Esophagus squamous epithelium (tissue), 5 donors: ENCODE measurements around the gene CD93. TPM values are rescaled to one million over a fixed set of nuclear protein-coding genes. Genes with fewer than 3 reads are reported as not detected.

Experiments used
- DNase-seq: peaks from one replicate; lab custom pipeline; 2025; lab: John Stamatoyannopoulos, UW
- H3K27ac ChIP-seq, 4 donors: fragments of 200-600 bp; sonication (generic); one replicate each; pipeline ENCODE4 v1.5.1; 2016 to 2019; ENCODE audit warnings: mild to moderate bottlenecking in 1 of 4
- H3K27me3 ChIP-seq, 4 donors: fragments of 200-600 bp; sonication (generic); 1 replicate in 3 of 4; 2 replicates in 1 of 4; pipeline versions ENCODE4 v1.5.1 to v1.6.0; 2017 to 2021; ENCODE audit warnings: antibody characterized with exemption in 1 of 4
- H3K36me3 ChIP-seq, 3 donors: fragments of 200-600 bp; sonication (generic); one replicate each; pipeline ENCODE4 v1.5.1; 2016 to 2019
- H3K4me1 ChIP-seq, 3 donors: fragments of 200-600 bp; sonication (generic); one replicate each; pipeline ENCODE4 v1.5.1; 2017 to 2019
- H3K4me3 ChIP-seq, 4 donors: fragments of 200-600 bp; sonication (generic); 1 replicate in 3 of 4; 2 replicates in 1 of 4; pipeline ENCODE4 v1.5.1; 2016 to 2019; ENCODE audit warnings: mild to moderate bottlenecking in 2 of 4, moderate library complexity in 1 of 4
- H3K9me3 ChIP-seq, 3 donors: fragments of 200-600 bp; sonication (generic); one replicate each; pipeline ENCODE4 v1.5.1; 2016 to 2019
- POLR2A ChIP-seq, 4 donors: fragments of 450-650 bp; IDR thresholded peaks; one replicate each; pipeline ENCODE4 v1.6.1; 2017; ENCODE audit warnings: antibody characterized with exemption in 4 of 4, mild to moderate bottlenecking in 4 of 4, moderate library complexity in 3 of 4
- WGBS, 2 donors: methylation state at CpG; one replicate each; pipeline ENCODE4 v1.1.5; 2018; 5-methylcytosine and 5-hydroxymethylcytosine counted together
- intact Hi-C: fragments of 100-400 bp; cut with DNase I; formaldehyde crosslinking; loops from one replicate; pipeline ENCODE4 v1.15.0; 2022
- total RNA-seq, 4 donors: library from RNA; depleted of rRNA; stranded (reverse); fragments of >200 nt; gene quantifications; one replicate each; pipeline ENCODE4 v1.1.0, GENCODE V29; 2016
- TF ChIP-seq, protein P1 (sequence below), 6 experiments: fragments of 450-650 bp in 4 of 6; fragments of 200-600 bp in 2 of 6; sonication (generic) in 2 of 6; IDR thresholded peaks; one replicate each; pipeline ENCODE4 v1.5.1; 2016 to 2019; ENCODE audit warnings: antibody characterized with exemption in 6 of 6, mild to moderate bottlenecking in 4 of 6, moderate library complexity in 4 of 6
- donor health status: DM: yes; HTN: yes; CAD: no.

CD93 gene
- total RNA-seq, 4 donors from 2014 or later, result 4.5 to 22.9 (median 14.6) TPM

GRCh38 chr20:23050076-23050838, 35.9 kb downstream of the CD93 start:
- peaks cover 0 to 63% (median 0%) of the 10 kb centered on the region in 4 donors for H3K27me3 ChIP-seq
- H3K27ac ChIP-seq, result peak overlapping the region; percentile 93 to 98 (median 96)
- H3K4me3 ChIP-seq, result peak overlapping the region; percentile 45 to 78 (median 66)
- intact Hi-C loops, result no loop called here
- DNase-seq, result no peak
- no peaks in the 10 kb centered on the region for H3K36me3 ChIP-seq
- no peak for TF ChIP-seq POLR2A (IDR thresholded peaks at IDR 0.05)
- TF ChIP-seq, protein P1, sequence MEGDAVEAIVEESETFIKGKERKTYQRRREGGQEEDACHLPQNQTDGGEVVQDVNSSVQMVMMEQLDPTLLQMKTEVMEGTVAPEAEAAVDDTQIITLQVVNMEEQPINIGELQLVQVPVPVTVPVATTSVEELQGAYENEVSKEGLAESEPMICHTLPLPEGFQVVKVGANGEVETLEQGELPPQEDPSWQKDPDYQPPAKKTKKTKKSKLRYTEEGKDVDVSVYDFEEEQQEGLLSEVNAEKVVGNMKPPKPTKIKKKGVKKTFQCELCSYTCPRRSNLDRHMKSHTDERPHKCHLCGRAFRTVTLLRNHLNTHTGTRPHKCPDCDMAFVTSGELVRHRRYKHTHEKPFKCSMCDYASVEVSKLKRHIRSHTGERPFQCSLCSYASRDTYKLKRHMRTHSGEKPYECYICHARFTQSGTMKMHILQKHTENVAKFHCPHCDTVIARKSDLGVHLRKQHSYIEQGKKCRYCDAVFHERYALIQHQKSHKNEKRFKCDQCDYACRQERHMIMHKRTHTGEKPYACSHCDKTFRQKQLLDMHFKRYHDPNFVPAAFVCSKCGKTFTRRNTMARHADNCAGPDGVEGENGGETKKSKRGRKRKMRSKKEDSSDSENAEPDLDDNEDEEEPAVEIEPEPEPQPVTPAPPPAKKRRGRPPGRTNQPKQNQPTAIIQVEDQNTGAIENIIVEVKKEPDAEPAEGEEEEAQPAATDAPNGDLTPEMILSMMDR (IDR thresholded peaks at IDR 0.05), result no peak
- 0 to 1% methylated on average over 11 to 17 of the region's 48 CpGs for WGBS, 2 donors
- peaks cover 13 to 71% (median 28%) of the 10 kb centered on the region in 3 donors for H3K4me1 ChIP-seq
- no peaks in the 10 kb centered on the region for H3K9me3 ChIP-seq

GRCh38 chr20:23049201-23050075, 36.7 kb downstream of the CD93 start, which contains the start of gene THBD:
Gene THBD (minus strand): TSS chr20:23049672. CDS start chr20:23049504, 168 bp downstream.
- intact Hi-C loops, result loop anchor here (5.0 to 10.0 kb wide), 2 partner anchors 155 to 357 kb away; no protein-coding TSS in a partner anchor
- 1 to 3% methylated on average over 6 to 39 of the region's 79 CpGs for WGBS, 2 donors
- Histone ChIP-seq H3K36me3 (no peaks in the 10 kb centered on the region), H3K4me3 (peak within 1 kb of the TSS; percentile 45 to 78 (median 66)), H3K4me1 (peaks cover 13 to 79% (median 28%) of the 10 kb centered on the region in 3 donors), H3K27me3 (peaks cover 0 to 70% (median 0%) of the 10 kb centered on the region in 4 donors), H3K9me3 (no peaks in the 10 kb centered on the region), H3K27ac (peak within 1 kb of the TSS; percentile 93 to 98 (median 96))
- no peak for DNase-seq
- TF ChIP-seq POLR2A (IDR thresholded peaks at IDR 0.05), result peak in 3 of 4 donors; percentile 61 to 93 (median 86)
- TF ChIP-seq, protein P1 (IDR thresholded peaks at IDR 0.05), result peak in 2 of 6 experiments; percentile 8 to 12

DNA sequence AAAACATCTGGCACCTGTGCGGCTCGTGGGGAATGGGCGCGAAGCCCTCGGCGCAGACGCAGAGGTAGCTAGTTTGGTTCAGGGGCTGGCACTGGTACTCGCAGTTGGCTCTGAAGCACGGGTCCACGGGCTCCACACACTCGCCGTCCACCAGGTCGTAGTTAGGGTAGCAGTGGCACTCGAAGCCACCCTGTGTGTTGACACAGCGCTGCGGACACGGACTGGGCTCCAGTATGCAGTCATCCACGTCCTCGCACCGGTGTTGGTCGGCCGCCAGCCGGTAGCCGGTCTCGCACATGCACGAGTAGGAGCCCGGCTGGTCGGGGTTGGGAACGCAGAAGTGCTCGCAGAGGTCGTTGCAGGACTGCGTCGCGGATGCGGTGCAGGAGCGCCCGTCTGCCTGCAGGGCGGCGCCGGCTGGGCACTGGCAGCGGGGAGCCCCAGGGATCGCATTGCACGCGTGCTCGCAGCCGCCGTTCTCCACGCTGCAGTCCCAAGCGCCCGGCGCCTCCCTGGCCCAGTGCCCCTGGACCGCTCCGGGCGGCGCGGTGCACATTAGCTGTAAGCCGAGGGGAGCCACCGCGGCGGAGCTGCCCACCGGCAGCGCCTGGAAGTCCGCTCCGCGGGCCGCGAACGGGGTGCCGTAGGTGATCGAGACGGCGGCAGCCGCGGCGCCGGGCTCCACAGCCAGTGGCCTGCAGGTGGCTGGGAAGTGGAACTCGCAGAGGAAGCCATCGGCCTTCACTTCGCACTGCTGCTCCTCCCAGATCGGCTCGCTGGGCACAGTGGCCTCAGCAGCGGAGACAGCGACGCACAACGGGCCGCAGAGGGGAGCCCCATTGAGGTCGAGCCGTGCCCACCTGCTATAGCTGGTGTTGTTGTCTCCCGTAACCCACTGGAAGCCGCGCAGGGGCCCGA, 37.6 kb downstream of the CD93 start:
- H3K9me3 ChIP-seq, result no peaks in the 10 kb centered on the region
- H3K4me3 ChIP-seq, result peak overlapping the region; percentile 45 to 78 (median 66)
- no peak for DNase-seq
- peak overlapping the region; percentile 93 to 98 (median 96) for H3K27ac ChIP-seq
- H3K4me1 ChIP-seq, result peaks cover 13 to 85% (median 28%) of the 10 kb centered on the region in 3 donors
- TF ChIP-seq, protein P1 (IDR thresholded peaks at IDR 0.05), result peak in 5 of 6 experiments; percentile 47 to 87 (median 63)
- peak in 1 of 4 donors; percentile 36 for TF ChIP-seq POLR2A (IDR thresholded peaks at IDR 0.05)
- H3K27me3 ChIP-seq, result peaks cover 0 to 77% (median 0%) of the 10 kb centered on the region in 4 donors
- 0% methylated on average over 42 of the region's 92 CpGs; no CpG with 5 or more reads in 1 of the 2 donors for WGBS, 2 donors
- H3K36me3 ChIP-seq, result no peaks in the 10 kb centered on the region
- intact Hi-C loops, result loop anchor here (5.0 to 10.0 kb wide), 2 partner anchors 156 to 356 kb away; no protein-coding TSS in a partner anchor

- peaks cover 0 to 81% (median 0%) of the 10 kb centered on the region in 4 donors for H3K27me3 ChIP-seq
- peaks cover 13 to 85% (median 28%) of the 10 kb centered on the region in 3 donors for H3K4me1 ChIP-seq
- H3K36me3 ChIP-seq, result no peaks in the 10 kb centered on the region
- no peak for DNase-seq
- intact Hi-C loops, result loop anchor here (5.0 to 10.0 kb wide), 2 partner anchors 157 to 355 kb away; no protein-coding TSS in a partner anchor
- peak overlapping the region; percentile 93 to 98 (median 96) for H3K27ac ChIP-seq
- H3K9me3 ChIP-seq, result no peaks in the 10 kb centered on the region
- peak overlapping the region; percentile 45 to 78 (median 66) for H3K4me3 ChIP-seq
- TF ChIP-seq POLR2A (IDR thresholded peaks at IDR 0.05), result no peak
- TF ChIP-seq, protein P1 (IDR thresholded peaks at IDR 0.05), result no peak
- WGBS, 2 donors, result 17% methylated on average over 13 of the region's 47 CpGs; no CpG with 5 or more reads in 1 of the 2 donors
Observed at GRCh38 chr20:23047738-23048214, 38.3 kb downstream of the CD93 start.
